Endothelial cell of umbilical vein (primary cell): Measurements from ENCODE around the gene ARL2BP. TPM values are rescaled to one million over a fixed set of nuclear protein-coding genes. Genes with fewer than 3 reads are reported as not detected.

Experiments used
- BruUV-seq: library from RNA; stranded (reverse); fragments of 400-500 nt; replicated peaks from 2 replicates; lab custom pipeline; 2021; lab: Mats Ljungman, UMichigan
- CTCF ChIA-PET: fragments of 300-600, 350-600 bp; sonication (Branson Sonifier 250); formaldehyde crosslinking; loops from one replicate; lab custom pipeline; 2021; ENCODE audit warnings: antibody characterized with exemption, inconsistent platforms; lab: Charles Lee
- POLR2A ChIA-PET: fragments of 300-600, 350-600 bp; sonication (Branson Sonifier 250); formaldehyde crosslinking; loops from one replicate; lab custom pipeline; 2021; ENCODE audit warnings: antibody characterized with exemption, inconsistent platforms; lab: Charles Lee
- DNase-seq: peaks from one replicate; pipeline ENCODE4 v3.0.0-alpha.2; 2011; ENCODE audit warnings: low read depth, low spot score
- FAIRE-seq: peaks from 2 replicates; lab custom pipeline; 2011; peaks lifted over from hg19 to GRCh38; lab: Jason Lieb, UNC
- H2AFZ ChIP-seq: 2 replicates; pipeline ENCODE4 v1.6.0; 2012; ENCODE audit warnings: low read depth, low read length, control low read depth, inconsistent platforms
- H3K27ac ChIP-seq: 2 replicates; pipeline ENCODE4 v1.5.1; 2011; ENCODE audit warnings: low read depth, mild to moderate bottlenecking, control low read depth, low read length, moderate library complexity; ENCODE audit not compliant: insufficient read depth
- H3K27me3 ChIP-seq, 2 experiments: 2 replicates each; pipeline versions ENCODE4 v1.6.0 to v1.6.1; 2011; ENCODE audit warnings: low read length in 2 of 2, mixed read lengths in 1 of 2; ENCODE audit not compliant: control insufficient read depth in 2 of 2, insufficient read depth in 2 of 2
- H3K36me3 ChIP-seq, 2 experiments: 2 replicates in 1 of 2; 3 replicates in 1 of 2; pipeline ENCODE4 v1.5.1; 2011; ENCODE audit warnings: low read length in 2 of 2, mild to moderate bottlenecking in 1 of 2, moderate library complexity in 1 of 2; ENCODE audit not compliant: control insufficient read depth in 2 of 2, insufficient read depth in 2 of 2; ENCODE audit errors: extremely low read depth in 1 of 2
- H3K4me1 ChIP-seq: 3 replicates; pipeline ENCODE4 v1.5.1; 2011; ENCODE audit warnings: mild to moderate bottlenecking, low read length; ENCODE audit not compliant: control insufficient read depth, insufficient read depth; ENCODE audit errors: extremely low read depth
- H3K4me2 ChIP-seq: 2 replicates; pipeline ENCODE4 v1.6.1; 2011; ENCODE audit warnings: low read length, control low read depth, mixed read lengths; ENCODE audit not compliant: insufficient read depth
- H3K4me3 ChIP-seq, 3 experiments: fragments of 200-600 bp in 1 of 3; sonication (generic), shearing (Covaris generic) in 1 of 3; replicated peaks in 1 of 3; 2 replicates each; pipeline ENCODE4 v1.5.1; 2011 to 2016; ENCODE audit warnings: control low read depth in 3 of 3, low read length in 3 of 3, mild to moderate bottlenecking in 2 of 3, inconsistent platforms in 1 of 3, low read depth in 1 of 3, moderate library complexity in 1 of 3; ENCODE audit not compliant: insufficient read depth in 1 of 3
- H3K79me2 ChIP-seq: 2 replicates; pipeline ENCODE4 v1.6.0; 2012; ENCODE audit warnings: low read length, inconsistent platforms; ENCODE audit not compliant: control insufficient read depth, insufficient read depth
- H3K9ac ChIP-seq: replicated peaks from 2 replicates; pipeline ENCODE3; 2011; ENCODE audit warnings: low read length, control low read depth; ENCODE audit not compliant: insufficient read depth; ENCODE audit errors: extremely low read depth
- H3K9me1 ChIP-seq: replicated peaks from 3 replicates; pipeline ENCODE4 v1.6.0; 2011; ENCODE audit warnings: mild to moderate bottlenecking, low read length; ENCODE audit not compliant: control insufficient read depth, insufficient read depth; ENCODE audit errors: extremely low read depth
- H3K9me3 ChIP-seq: replicated peaks from 2 replicates; pipeline ENCODE4 v1.5.1; 2012; ENCODE audit warnings: low read length, inconsistent platforms; ENCODE audit not compliant: control insufficient read depth, insufficient read depth
- H4K20me1 ChIP-seq: replicated peaks from 2 replicates; pipeline ENCODE3; 2011; ENCODE audit warnings: mild to moderate bottlenecking, low read length; ENCODE audit not compliant: control insufficient read depth, insufficient read depth; ENCODE audit errors: extremely low read depth
- EZH2 ChIP-seq: IDR thresholded peaks from 2 replicates; pipeline ENCODE4 v1.6.1; 2012; ENCODE audit warnings: borderline replicate concordance, low read depth, mild to moderate bottlenecking, moderate library complexity, low read length, inconsistent platforms; ENCODE audit not compliant: severe bottlenecking
- FOS ChIP-seq: IDR thresholded peaks from 2 replicates; pipeline ENCODE4 v1.6.1; 2011; ENCODE audit warnings: mild to moderate bottlenecking, low read length, moderate library complexity, borderline replicate concordance; ENCODE audit not compliant: insufficient read depth
- GATA2 ChIP-seq: IDR thresholded peaks from 2 replicates; pipeline ENCODE4 v1.7.0; 2011; ENCODE audit warnings: low read depth, mild to moderate bottlenecking, moderate library complexity, mixed read lengths, low read length; ENCODE audit not compliant: insufficient read length, insufficient read depth
- JUN ChIP-seq: IDR thresholded peaks from 2 replicates; pipeline ENCODE4 v1.6.1; 2011; ENCODE audit warnings: borderline replicate concordance, low read depth; ENCODE audit not compliant: insufficient read length, insufficient read depth
- MYC ChIP-seq: IDR thresholded peaks from one replicate; pipeline ENCODE4 v1.6.1; 2011; ENCODE audit warnings: mild to moderate bottlenecking, low read depth, low read length
- POLR2A ChIP-seq: IDR thresholded peaks from 2 replicates; pipeline ENCODE4 v1.6.1; 2012; ENCODE audit warnings: low read depth, mild to moderate bottlenecking, control low read depth, low read length
- POLR2AphosphoS5 ChIP-seq: IDR thresholded peaks from 2 replicates; pipeline ENCODE4 v1.6.1; 2012; ENCODE audit warnings: low read depth, mild to moderate bottlenecking, control low read depth, low read length, moderate library complexity; ENCODE audit not compliant: insufficient read depth
- dilution Hi-C: fragments of 300-500 bp; cut with MboI; formaldehyde crosslinking; loops from one replicate; pipeline ENCODE4 v1.15.0; 2019; ENCODE audit warnings: low sequenced_read_pairs; ENCODE audit not compliant: extremely low pct_ligation_motif_present
- intact Hi-C: fragments of 100-400 bp; cut with micrococcal nuclease; formaldehyde crosslinking; loops from one replicate; pipeline ENCODE4 v1.10.0; 2022
- polyA plus RNA-seq, 4 experiments: library from polyadenylated mRNA; depleted of rRNA in 3 of 4; stranded (reverse) in 3 of 4; unstranded in 1 of 4; fragments of >200 nt; gene quantifications; 2 replicates each; pipeline versions ENCODE4 v1.2.1 to v1.2.3, GENCODE V29; 2011 to 2012; ENCODE audit warnings: missing spikeins in 1 of 4
- total RNA-seq: library from RNA; stranded (reverse); gene quantifications from 2 replicates; pipeline ENCODE4 v1.2.3, GENCODE V29; 2021
- TF ChIP-seq, protein P1 (sequence below): IDR thresholded peaks from 2 replicates; pipeline ENCODE4 v1.6.1; 2011; ENCODE audit not compliant: insufficient read depth, insufficient read length
- TF ChIP-seq, protein P2 (sequence below), 2 donors: IDR thresholded peaks; 1 replicate in 1 of 2; 2 replicates in 1 of 2; pipeline ENCODE4 v1.5.1; 2011; ENCODE audit warnings: low read length in 2 of 2, mild to moderate bottlenecking in 2 of 2, moderate library complexity in 2 of 2, control low read depth in 1 of 2, inconsistent platforms in 1 of 2, low read depth in 1 of 2; ENCODE audit not compliant: insufficient read depth in 1 of 2; ENCODE audit errors: extremely low read depth in 1 of 2

ARL2BP gene
- total and polyA plus RNA-seq, 2 donors (not counting 3 experiments of a cell fraction or from before 2014, with no cell fraction given), result 80.4 to 111 TPM

DNA sequence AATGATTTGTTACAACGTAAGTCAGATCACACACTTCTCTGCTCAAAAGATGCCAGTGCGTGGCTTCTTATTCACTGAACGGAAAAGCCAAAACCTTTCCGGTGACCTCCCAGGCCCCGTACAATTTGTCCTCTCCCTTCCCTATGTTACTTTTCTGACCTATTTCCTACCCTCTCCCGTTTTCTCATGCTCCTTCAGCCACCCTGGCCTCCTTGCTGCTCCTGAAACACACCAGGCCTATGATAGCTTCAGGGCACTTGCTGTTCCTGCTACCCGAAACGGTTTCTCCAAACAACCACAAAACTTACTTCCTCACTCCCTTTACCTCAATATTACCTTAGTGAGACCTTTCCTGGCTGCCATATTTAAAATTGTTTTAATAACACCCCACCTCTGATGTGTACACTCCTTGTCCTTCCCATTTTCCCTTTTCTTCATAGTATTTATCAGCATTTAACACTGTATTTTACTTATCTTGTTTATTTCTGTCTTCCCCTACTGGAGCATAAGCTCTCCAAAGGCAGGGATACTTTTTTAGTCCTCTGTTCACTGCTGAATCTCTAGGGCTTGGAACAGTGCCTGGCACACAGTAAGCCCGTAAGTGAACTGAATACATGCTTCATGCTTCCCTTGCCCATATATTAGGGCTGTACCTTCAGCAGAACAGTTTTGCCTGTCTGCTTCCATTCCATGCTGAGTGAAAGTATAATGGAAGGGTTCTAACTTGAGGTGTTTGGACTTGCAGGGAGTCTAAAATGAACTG, 10.9 kb upstream of the ARL2BP start:
- dilution Hi-C loops (no loop called here), intact Hi-C loops (no loop called here)
- no peaks in the 10 kb centered on the region for H4K20me1 ChIP-seq
- peaks cover 24 to 34% of the 10 kb centered on the region in 2 experiments for H3K36me3 ChIP-seq
- H3K9me3 ChIP-seq, result no peaks in the 10 kb centered on the region
- ChIA-PET POLR2A (no interaction called here), CTCF (no interaction called here)
- FAIRE-seq, result no peak
- no peak for DNase-seq
- H2AFZ ChIP-seq, result no peak overlapping the region
- no peaks in the 10 kb centered on the region for H3K79me2 ChIP-seq
- TF ChIP-seq POLR2AphosphoS5 (no peak), POLR2A (no peak), MYC (no peak), JUN (no peak), FOS (no peak), GATA2 (no peak), EZH2 (no peak)
- TF ChIP-seq, protein P1, sequence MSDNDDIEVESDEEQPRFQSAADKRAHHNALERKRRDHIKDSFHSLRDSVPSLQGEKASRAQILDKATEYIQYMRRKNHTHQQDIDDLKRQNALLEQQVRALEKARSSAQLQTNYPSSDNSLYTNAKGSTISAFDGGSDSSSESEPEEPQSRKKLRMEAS, result no peak
- TF ChIP-seq, protein P2, sequence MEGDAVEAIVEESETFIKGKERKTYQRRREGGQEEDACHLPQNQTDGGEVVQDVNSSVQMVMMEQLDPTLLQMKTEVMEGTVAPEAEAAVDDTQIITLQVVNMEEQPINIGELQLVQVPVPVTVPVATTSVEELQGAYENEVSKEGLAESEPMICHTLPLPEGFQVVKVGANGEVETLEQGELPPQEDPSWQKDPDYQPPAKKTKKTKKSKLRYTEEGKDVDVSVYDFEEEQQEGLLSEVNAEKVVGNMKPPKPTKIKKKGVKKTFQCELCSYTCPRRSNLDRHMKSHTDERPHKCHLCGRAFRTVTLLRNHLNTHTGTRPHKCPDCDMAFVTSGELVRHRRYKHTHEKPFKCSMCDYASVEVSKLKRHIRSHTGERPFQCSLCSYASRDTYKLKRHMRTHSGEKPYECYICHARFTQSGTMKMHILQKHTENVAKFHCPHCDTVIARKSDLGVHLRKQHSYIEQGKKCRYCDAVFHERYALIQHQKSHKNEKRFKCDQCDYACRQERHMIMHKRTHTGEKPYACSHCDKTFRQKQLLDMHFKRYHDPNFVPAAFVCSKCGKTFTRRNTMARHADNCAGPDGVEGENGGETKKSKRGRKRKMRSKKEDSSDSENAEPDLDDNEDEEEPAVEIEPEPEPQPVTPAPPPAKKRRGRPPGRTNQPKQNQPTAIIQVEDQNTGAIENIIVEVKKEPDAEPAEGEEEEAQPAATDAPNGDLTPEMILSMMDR (IDR thresholded peaks at IDR 0.05; ENCODE audit: extremely low read depth in 1 of 2, insufficient read depth in 1 of 2, low read depth in 1 of 2, low read length in 2 of 2), result no peak
- H3K4me2 ChIP-seq, result no peak overlapping the region
- no TSS peak for BruUV-seq
- H3K27me3 ChIP-seq, result no peaks in the 10 kb centered on the region
- H3K4me3 ChIP-seq, result no peak overlapping the region
- no peaks in the 10 kb centered on the region for H3K9me1 ChIP-seq
- H3K9ac ChIP-seq, result no peak overlapping the region
- H3K27ac ChIP-seq, result no peak overlapping the region
- no peaks in the 10 kb centered on the region for H3K4me1 ChIP-seq
